GM23248 (cell line): ENCODE results near the gene DAAM1. TPM values are rescaled to one million over a fixed set of nuclear protein-coding genes. Genes with fewer than 3 reads are reported as not detected.

ENCODE experiments used
- DNase-seq: peaks from one replicate; pipeline ENCODE4 v3.0.0-alpha.2; 2015
- H2AFZ ChIP-seq: fragments of 200-600 bp; sonication (generic); 2 replicates; pipeline ENCODE4 v1.6.1; 2016; ENCODE audit warnings: antibody characterized with exemption
- H3F3A ChIP-seq: fragments of 200-600 bp; sonication (generic); 2 replicates; pipeline ENCODE4 v1.6.1; 2016; ENCODE audit warnings: mild to moderate bottlenecking, antibody characterized with exemption, mixed run types; ENCODE audit not compliant: insufficient read depth
- H3K27ac ChIP-seq: fragments of 200-600 bp; sonication (generic); 2 replicates; pipeline ENCODE4 v1.5.1; 2016; ENCODE audit warnings: mild to moderate bottlenecking
- H3K27me3 ChIP-seq: fragments of 200-600 bp; sonication (generic); replicated peaks from 2 replicates; pipeline ENCODE4 v1.6.1; 2016; ENCODE audit warnings: mild to moderate bottlenecking; ENCODE audit not compliant: insufficient read depth
- H3K36me3 ChIP-seq: fragments of 200-600 bp; sonication (generic); 2 replicates; pipeline ENCODE4 v1.6.1; 2016; ENCODE audit warnings: low read depth, mild to moderate bottlenecking
- H3K4me1 ChIP-seq: fragments of 200-600 bp; sonication (generic); 2 replicates; pipeline ENCODE4 v1.6.1; 2016; ENCODE audit warnings: mild to moderate bottlenecking; ENCODE audit not compliant: insufficient read depth
- H3K4me2 ChIP-seq: fragments of 200-600 bp; sonication (generic); one replicate; pipeline ENCODE4 v1.6.1; 2016; ENCODE audit warnings: mild to moderate bottlenecking; ENCODE audit not compliant: unreplicated experiment
- H3K4me3 ChIP-seq: fragments of 200-600 bp; sonication (generic); 2 replicates; pipeline ENCODE4 v1.5.1; 2016; ENCODE audit warnings: mild to moderate bottlenecking
- H3K79me2 ChIP-seq: fragments of 200-600 bp; sonication (generic); 2 replicates; pipeline ENCODE4 v1.6.1; 2016; ENCODE audit warnings: mild to moderate bottlenecking; ENCODE audit not compliant: insufficient read depth
- H3K9ac ChIP-seq: fragments of 200-600 bp; sonication (generic); 2 replicates; pipeline ENCODE4 v1.6.1; 2016; ENCODE audit warnings: mild to moderate bottlenecking
- H3K9me2 ChIP-seq: fragments of 200-600 bp; sonication (generic); 2 replicates; pipeline ENCODE4 v1.6.1; 2016; ENCODE audit warnings: mixed run types, mild to moderate bottlenecking, moderate library complexity; ENCODE audit not compliant: insufficient read depth
- H3K9me3 ChIP-seq: fragments of 200-600 bp; sonication (generic); one replicate; pipeline ENCODE4 v1.6.1; 2017; ENCODE audit warnings: low read depth
- H4K20me1 ChIP-seq: fragments of 200-600 bp; sonication (generic); 2 replicates; pipeline ENCODE4 v1.6.0; 2016; ENCODE audit not compliant: insufficient read depth
- EZH2 ChIP-seq: fragments of 200-600 bp; sonication (generic); IDR thresholded peaks from 2 replicates; pipeline ENCODE4 v1.6.1; 2018; ENCODE audit warnings: antibody characterized with exemption, mild to moderate bottlenecking; ENCODE audit not compliant: insufficient read depth, poor library complexity, severe bottlenecking
- EZH2phosphoT487 ChIP-seq: fragments of 200-600 bp; sonication (generic); IDR thresholded peaks from 2 replicates; pipeline ENCODE4 v1.6.1; 2018; ENCODE audit warnings: antibody characterized with exemption, moderate library complexity, mild to moderate bottlenecking, low read depth; ENCODE audit not compliant: insufficient read depth
- WGBS, 2 experiments: methylation state at CpG; one replicate each; pipeline ENCODE4 v1.1.6; 2015 to 2017; ENCODE audit warnings: low lambda C conversion rate in 2 of 2, low coverage in 1 of 2; ENCODE audit errors: missing lambda C conversion rate in 2 of 2; 5-methylcytosine and 5-hydroxymethylcytosine counted together
- in situ Hi-C: fragments of 300-500 bp; cut with MboI; formaldehyde crosslinking; loops from 2 replicates; pipeline ENCODE4 v1.15.0; 2020
- polyA plus RNA-seq: library from polyadenylated mRNA; unstranded; fragments of >200 nt; fragmentation: Nextera tagmentation; extraction: Ambion mirVana; gene quantifications from 2 replicates; pipeline ENCODE4 v1.2.1, GENCODE V29; 2016
- total RNA-seq: library from RNA; depleted of rRNA; stranded (reverse); fragments of >200 nt; shearing (Covaris generic); gene quantifications from 2 replicates; pipeline ENCODE4 v1.2.3, GENCODE V29; 2014

Gene DAAM1
- total and polyA plus RNA-seq, 2 experiments from 2014 or later = 17.4 to 17.5 TPM

DNA sequence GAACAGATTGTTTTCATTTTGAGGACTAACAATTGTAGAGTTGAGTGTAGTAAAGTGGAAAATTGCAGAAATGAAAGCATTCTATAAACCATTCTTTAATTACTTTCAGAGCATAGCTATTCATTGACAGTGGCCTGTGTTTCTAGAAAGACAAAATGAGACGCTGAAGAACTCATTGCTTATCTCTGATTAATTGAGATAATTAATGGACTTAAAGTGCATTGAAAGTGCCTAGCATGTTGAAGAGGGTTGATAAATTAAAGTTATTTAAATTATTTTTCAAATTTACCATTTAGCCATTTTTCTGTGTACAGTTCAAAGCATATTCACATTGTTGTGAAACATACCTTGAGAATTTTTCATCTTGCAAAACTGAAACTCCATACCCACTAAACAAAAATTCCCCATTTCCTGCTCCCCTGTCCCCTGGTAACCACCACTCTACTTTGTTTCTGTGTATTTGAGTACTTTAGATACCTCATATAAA, 57.4 kb downstream of the DAAM1 start:
- in situ Hi-C loops = no loop called here
- Histone ChIP-seq H3F3A (no peaks in the 10 kb centered on the region), H3K27me3 (no peaks in the 10 kb centered on the region), H3K79me2 (peaks cover 99% of the 10 kb centered on the region), H3K4me1 (peaks cover 18% of the 10 kb centered on the region), H3K9ac (no peak overlapping the region), H3K27ac (no peak overlapping the region), H3K9me3 (no peaks in the 10 kb centered on the region), H3K9me2 (no peaks in the 10 kb centered on the region; the same call in 1 of the 2 replicates), H3K36me3 (no peaks in the 10 kb centered on the region), H4K20me1 (no peaks in the 10 kb centered on the region), H3K4me3 (no peak overlapping the region), H3K4me2 (no peak overlapping the region), H2AFZ (no peak overlapping the region)
- WGBS, 2 experiments = 96 to 100% methylated on average over 1 of the region's 1 CpG
- TF ChIP-seq EZH2phosphoT487 = no peak
- TF ChIP-seq EZH2 = no peak
- no peak for DNase-seq

DNA sequence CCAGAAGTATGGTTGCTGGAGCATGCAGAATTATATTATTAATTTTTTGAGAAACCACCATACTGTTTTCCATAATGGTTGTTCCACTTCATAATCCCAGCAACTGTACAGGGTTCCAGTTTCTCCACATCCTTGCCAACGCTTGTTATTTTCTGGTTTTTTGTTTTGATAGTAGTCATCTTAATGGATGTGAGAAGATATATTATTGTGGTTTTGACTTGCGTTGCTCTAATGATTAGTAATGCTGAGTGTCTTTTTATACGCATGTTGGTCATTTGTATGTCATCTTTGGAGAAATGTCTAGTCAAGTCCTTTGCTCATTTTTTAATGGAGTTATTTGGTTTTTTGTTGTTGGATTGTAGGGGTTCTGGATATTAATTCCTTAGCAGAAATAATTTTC, 58.1 kb downstream of the DAAM1 start:
- H3K4me2 ChIP-seq = no peak overlapping the region
- H3K27me3 ChIP-seq = no peaks in the 10 kb centered on the region
- H3K9me2 ChIP-seq = no peaks in the 10 kb centered on the region; the same call in 1 of the 2 replicates
- in situ Hi-C loops = no loop called here
- peak overlapping the region; percentile 15; the same call in 1 of the 2 replicates for H3K27ac ChIP-seq
- H3K4me1 ChIP-seq = peaks cover 20% of the 10 kb centered on the region
- no peaks in the 10 kb centered on the region for H3F3A ChIP-seq
- WGBS, 2 experiments = 22 to 29% methylated on average over 3 of the region's 3 CpGs
- DNase-seq = peak; percentile 56
- no peak overlapping the region for H2AFZ ChIP-seq
- H3K9me3 ChIP-seq = no peaks in the 10 kb centered on the region
- H3K36me3 ChIP-seq = no peaks in the 10 kb centered on the region
- no peak overlapping the region for H3K9ac ChIP-seq
- H3K4me3 ChIP-seq = no peak overlapping the region
- TF ChIP-seq EZH2phosphoT487 (no peak), EZH2 (no peak)
- no peaks in the 10 kb centered on the region for H4K20me1 ChIP-seq
- peaks cover 99% of the 10 kb centered on the region for H3K79me2 ChIP-seq

DNA sequence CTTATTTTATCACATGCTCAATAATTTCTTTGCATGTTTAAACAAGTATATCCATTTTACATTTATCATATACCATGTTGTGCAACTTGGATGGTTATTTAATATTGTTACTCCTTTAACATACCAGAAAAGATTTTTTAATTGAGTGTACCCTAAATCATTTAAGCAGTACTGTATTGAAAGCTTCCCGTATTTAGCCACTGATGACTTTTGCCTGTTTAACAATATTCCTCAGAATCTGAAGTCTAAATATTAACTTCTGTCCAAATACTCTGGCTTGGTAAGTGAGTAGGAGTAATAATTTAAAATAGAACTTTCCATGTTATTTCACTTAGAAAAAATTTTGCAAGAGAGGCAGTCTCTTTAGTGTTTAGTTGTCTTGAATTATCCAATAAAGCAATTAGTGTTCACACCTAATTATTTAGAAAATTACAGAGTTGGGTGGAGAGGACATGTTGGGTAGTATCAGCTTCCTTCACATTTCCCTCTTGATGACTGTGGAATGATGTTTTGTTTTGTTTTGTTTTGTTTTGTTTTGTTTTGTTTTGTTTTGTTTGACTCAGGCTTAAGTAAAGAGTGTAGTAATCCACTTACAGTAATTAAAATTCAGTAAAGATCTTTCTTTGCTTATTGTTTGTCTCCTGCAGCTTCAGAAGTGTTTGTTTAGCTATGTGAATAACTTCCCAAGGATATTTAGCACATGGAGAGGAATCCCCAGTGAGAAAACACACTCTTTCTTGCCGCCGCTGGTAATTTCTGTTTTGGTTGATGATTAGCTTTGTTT, 59.5 kb downstream of the DAAM1 start:
- H3K4me1 ChIP-seq = peaks cover 34% of the 10 kb centered on the region
- H4K20me1 ChIP-seq = no peaks in the 10 kb centered on the region
- no peak for DNase-seq
- in situ Hi-C loops = no loop called here
- peaks cover 11% of the 10 kb centered on the region for H3F3A ChIP-seq
- H3K27ac ChIP-seq = no peak overlapping the region
- no peaks in the 10 kb centered on the region for H3K27me3 ChIP-seq
- no peak overlapping the region for H3K4me2 ChIP-seq
- H3K9me2 ChIP-seq = no peaks in the 10 kb centered on the region; the same call in 1 of the 2 replicates
- 77 to 82% methylated on average over 3 of the region's 3 CpGs for WGBS, 2 experiments
- H3K79me2 ChIP-seq = peaks cover 97% of the 10 kb centered on the region
- H3K9ac ChIP-seq = no peak overlapping the region
- no peak overlapping the region for H2AFZ ChIP-seq
- H3K36me3 ChIP-seq = no peaks in the 10 kb centered on the region
- no peaks in the 10 kb centered on the region for H3K9me3 ChIP-seq
- no peak overlapping the region for H3K4me3 ChIP-seq
- TF ChIP-seq EZH2 (no peak), EZH2phosphoT487 (no peak)

DNA sequence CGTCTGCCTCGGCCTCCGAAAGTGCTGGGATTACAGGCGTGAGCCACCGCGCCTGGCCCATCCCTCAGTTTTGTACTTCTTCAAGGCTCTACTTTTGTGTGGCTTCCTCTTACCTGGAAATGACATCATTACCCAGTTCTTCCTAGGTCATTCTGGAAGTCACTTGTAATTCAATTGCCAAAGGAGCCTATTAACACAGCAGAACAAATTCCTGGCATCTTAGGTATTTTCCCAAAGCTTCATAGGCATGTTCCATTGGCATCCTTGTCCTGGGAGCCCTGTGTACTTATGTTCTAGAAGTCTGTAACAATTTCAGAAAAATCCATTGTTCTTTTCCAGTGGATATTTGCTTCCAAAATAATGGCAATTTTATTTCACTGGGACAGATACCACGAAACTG, 60.6 kb downstream of the DAAM1 start:
- H3K4me2 ChIP-seq = no peak overlapping the region
- H2AFZ ChIP-seq = no peak overlapping the region
- 98 to 99% methylated on average over 7 of the region's 7 CpGs for WGBS, 2 experiments
- no peak overlapping the region for H3K9ac ChIP-seq
- peaks cover 94% of the 10 kb centered on the region for H3K79me2 ChIP-seq
- no peaks in the 10 kb centered on the region for H3K9me3 ChIP-seq
- in situ Hi-C loops = no loop called here
- DNase-seq = no peak
- peaks cover 44% of the 10 kb centered on the region for H3K4me1 ChIP-seq
- H3K36me3 ChIP-seq = no peaks in the 10 kb centered on the region
- H3K9me2 ChIP-seq = no peaks in the 10 kb centered on the region; the same call in 1 of the 2 replicates
- no peak for TF ChIP-seq EZH2
- TF ChIP-seq EZH2phosphoT487 = no peak
- H3K27me3 ChIP-seq = no peaks in the 10 kb centered on the region
- H4K20me1 ChIP-seq = no peaks in the 10 kb centered on the region
- H3K27ac ChIP-seq = no peak overlapping the region
- no peak overlapping the region for H3K4me3 ChIP-seq
- H3F3A ChIP-seq = peaks cover 22% of the 10 kb centered on the region
